Testis (tissue), 2 donors: ENCODE results near the gene TIAM2.

Source experiments
- CTCF ChIP-seq, 3 experiments: fragments of 450-650 bp in 2 of 3; fragments of 200-600 bp in 1 of 3; sonication (generic) in 1 of 3; IDR thresholded peaks; one replicate each; pipeline ENCODE4 v1.5.1; 2016 to 2019; ENCODE audit warnings: antibody characterized with exemption in 3 of 3, mild to moderate bottlenecking in 2 of 3, moderate library complexity in 1 of 3
- POLR2A ChIP-seq: fragments of 450-650 bp; IDR thresholded peaks from one replicate; pipeline ENCODE4 v1.6.1; 2017; ENCODE audit warnings: antibody characterized with exemption, mild to moderate bottlenecking, moderate library complexity

- TF ChIP-seq CTCF (IDR thresholded peaks at IDR 0.05) (no peak), POLR2A (no peak)
Measured at GRCh38 chr6:155143578-155144106, 148.5 kb downstream of the TIAM2 start.
